GM13977 (cell line): Measurements from ENCODE around the gene DMC1.

ENCODE experiments used
- DNase-seq: peaks from one replicate; pipeline ENCODE4 v3.0.0; 2012; ENCODE audit warnings: low spot score
- CTCF ChIP-seq: IDR thresholded peaks from 2 replicates; pipeline ENCODE4 v1.5.1; 2012; ENCODE audit warnings: mild to moderate bottlenecking, control low read depth; ENCODE audit not compliant: insufficient read depth; ENCODE audit errors: extremely low read depth, missing control alignments
- in situ Hi-C: fragments of 300-500 bp; cut with MboI; formaldehyde crosslinking; loops from one replicate; pipeline ENCODE4 v1.12.0; 2022; ENCODE audit warnings: low sequenced_read_pairs, low pct_unique_long_range_greater_than_20kb, mixed read lengths, inconsistent platforms; ENCODE audit not compliant: unreplicated experiment

The DMC1 gene

DNA sequence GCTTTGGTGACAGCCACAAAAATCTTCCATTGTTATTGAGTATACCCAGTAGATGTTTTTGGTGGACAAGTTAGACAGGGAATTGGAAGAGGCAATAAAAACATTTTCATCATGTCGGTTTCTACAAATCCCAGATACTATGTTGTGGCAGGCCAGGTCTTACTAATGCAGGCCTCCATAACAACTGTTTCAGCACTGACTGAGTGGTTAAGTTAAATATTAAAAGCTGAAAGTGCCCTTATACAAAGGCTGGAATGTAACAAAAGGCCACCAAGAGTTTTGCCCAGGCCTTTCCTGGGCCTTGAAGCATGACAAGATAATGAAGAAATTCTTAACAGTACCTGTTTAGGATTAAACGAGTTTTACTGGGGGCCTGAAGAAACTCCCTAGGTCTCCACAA lies 29.3 kb downstream of the DMC1 start:
- TF ChIP-seq CTCF: no peak
- in situ Hi-C loops: no loop called here
- DNase-seq: no peak

- in situ Hi-C loops: no loop called here
- TF ChIP-seq CTCF: no peak
- DNase-seq: no peak
Observed at GRCh38 chr22:38531251-38531938, 38.6 kb downstream of the DMC1 start.

GRCh38 chr22:38524429-38524828 lies 45.6 kb downstream of the DMC1 start:
- no peak for DNase-seq
- TF ChIP-seq CTCF: no peak
- in situ Hi-C loops: no loop called here

DNA sequence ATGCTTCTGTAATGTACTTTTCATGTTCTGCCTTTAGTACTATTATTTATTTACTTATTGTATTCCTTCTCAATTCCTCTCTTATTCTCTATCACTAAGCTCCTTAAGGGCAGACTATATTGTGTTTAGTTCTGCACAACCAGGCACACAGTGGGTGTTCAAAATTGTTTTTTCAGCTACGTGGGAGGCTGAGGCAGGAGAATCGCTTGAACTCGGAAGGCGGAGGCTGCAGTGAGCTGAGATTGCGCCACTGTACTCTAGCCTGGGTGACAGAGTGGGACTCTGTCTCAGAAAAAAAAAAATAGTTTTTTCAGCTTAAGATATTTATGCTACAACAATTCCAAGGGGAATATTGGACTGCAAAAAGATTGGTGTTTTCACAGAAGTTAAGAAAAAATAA lies 46.5 kb downstream of the DMC1 start:
- no peak for DNase-seq
- TF ChIP-seq CTCF: no peak
- in situ Hi-C loops: no loop called here

DNA sequence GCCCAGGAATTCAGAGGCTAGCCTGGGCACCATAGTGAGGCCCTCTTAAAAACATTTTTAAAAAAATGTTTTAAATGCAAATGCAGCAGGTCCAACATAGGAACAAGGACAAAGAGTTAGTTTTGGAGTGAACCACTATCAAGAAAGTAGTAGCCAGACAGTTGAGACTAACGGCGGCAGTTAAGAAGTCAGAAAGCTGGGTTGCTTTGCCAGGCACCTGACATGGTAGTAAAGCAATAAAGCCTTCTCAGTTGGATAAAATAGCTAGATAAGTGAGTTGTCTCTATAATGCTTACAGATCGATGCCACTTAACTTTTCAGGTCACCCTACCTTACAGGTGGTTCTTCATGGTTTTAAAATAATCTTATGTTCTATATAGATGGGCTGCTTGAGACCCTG lies 47.0 kb downstream of the DMC1 start:
- in situ Hi-C loops: no loop called here
- no peak for TF ChIP-seq CTCF
- no peak for DNase-seq

- in situ Hi-C loops: no loop called here
- no peak for DNase-seq
- no peak for TF ChIP-seq CTCF
Observed at GRCh38 chr22:38519453-38520250, 50.3 kb downstream of the DMC1 start.
